ENCODE data around the gene DOCK3.
"Not testable (repeated sequence)": the region's sequence is repeated elsewhere in the genome, so short reads cannot be mapped to it uniquely, and the experiment has no call there.

DOCK3 gene

GRCh38 chr3:50811893-50812292 is 137.2 kb downstream of the DOCK3 start:
- TF ChIP-seq SPI1 (IDR thresholded peaks at IDR 0.05; ENCODE audit: low read depth, low read length) (no peak), PAX5 (IDR thresholded peaks at IDR 0.05; ENCODE audit: insufficient read depth, low read length, severe bottlenecking) (no peak), POLR2A (IDR thresholded peaks at IDR 0.05; ENCODE audit: low read depth, low read length) (no peak), TAF1 (IDR thresholded peaks at IDR 0.05; ENCODE audit: low read depth, low read length) (no peak), POU2F2 (IDR thresholded peaks at IDR 0.05; ENCODE audit: low read depth, low read length) (no peak), POLR2AphosphoS5 (IDR thresholded peaks at IDR 0.05; ENCODE audit: low read depth, low read length) (no peak)
- FAIRE-seq: no peak
- DNase-seq (ENCODE audit: insufficient read length, low spot score): no peak

DNA sequence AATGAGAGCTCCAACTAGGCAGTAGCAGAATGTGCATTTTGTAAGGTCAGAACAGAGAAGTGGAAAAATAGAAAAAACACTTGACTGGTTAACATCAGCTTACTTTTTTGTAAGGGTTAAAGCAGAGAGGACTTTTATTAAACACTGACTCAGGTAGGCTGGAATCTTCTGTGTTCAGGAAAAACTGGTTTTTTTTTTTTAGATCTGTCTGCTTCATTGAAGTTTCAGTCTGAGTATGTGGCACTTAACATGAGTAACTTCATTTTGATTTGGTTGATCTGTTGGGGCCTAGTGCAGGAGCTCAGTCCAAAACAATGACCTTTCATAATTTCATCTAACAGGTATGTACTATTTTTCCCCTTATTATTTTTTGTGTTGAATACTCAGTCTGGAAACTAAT is 141.1 kb downstream of the DOCK3 start:
- no peak for TF ChIP-seq POU2F2 (IDR thresholded peaks at IDR 0.05; ENCODE audit: low read depth, low read length)
- TF ChIP-seq POLR2AphosphoS5 (IDR thresholded peaks at IDR 0.05; ENCODE audit: low read depth, low read length): no peak
- no peak for TF ChIP-seq SPI1 (IDR thresholded peaks at IDR 0.05; ENCODE audit: low read depth, low read length)
- TF ChIP-seq TAF1 (IDR thresholded peaks at IDR 0.05; ENCODE audit: low read depth, low read length): no peak
- TF ChIP-seq POLR2A (IDR thresholded peaks at IDR 0.05; ENCODE audit: low read depth, low read length): no peak
- TF ChIP-seq PAX5 (IDR thresholded peaks at IDR 0.05; ENCODE audit: insufficient read depth, low read length, severe bottlenecking): no peak
- DNase-seq (ENCODE audit: insufficient read length, low spot score) (no peak), FAIRE-seq (no peak)

GRCh38 chr3:50816894-50817293 is 142.2 kb downstream of the DOCK3 start:
- DNase-seq (ENCODE audit: insufficient read length, low spot score) (no peak), FAIRE-seq (no peak)
- TF ChIP-seq POLR2A (IDR thresholded peaks at IDR 0.05; ENCODE audit: low read depth, low read length) (no peak), POLR2AphosphoS5 (IDR thresholded peaks at IDR 0.05; ENCODE audit: low read depth, low read length) (no peak), TAF1 (IDR thresholded peaks at IDR 0.05; ENCODE audit: low read depth, low read length) (no peak), SPI1 (IDR thresholded peaks at IDR 0.05; ENCODE audit: low read depth, low read length) (no peak), POU2F2 (IDR thresholded peaks at IDR 0.05; ENCODE audit: low read depth, low read length) (no peak), PAX5 (IDR thresholded peaks at IDR 0.05; ENCODE audit: insufficient read depth, low read length, severe bottlenecking) (no peak)

DNA sequence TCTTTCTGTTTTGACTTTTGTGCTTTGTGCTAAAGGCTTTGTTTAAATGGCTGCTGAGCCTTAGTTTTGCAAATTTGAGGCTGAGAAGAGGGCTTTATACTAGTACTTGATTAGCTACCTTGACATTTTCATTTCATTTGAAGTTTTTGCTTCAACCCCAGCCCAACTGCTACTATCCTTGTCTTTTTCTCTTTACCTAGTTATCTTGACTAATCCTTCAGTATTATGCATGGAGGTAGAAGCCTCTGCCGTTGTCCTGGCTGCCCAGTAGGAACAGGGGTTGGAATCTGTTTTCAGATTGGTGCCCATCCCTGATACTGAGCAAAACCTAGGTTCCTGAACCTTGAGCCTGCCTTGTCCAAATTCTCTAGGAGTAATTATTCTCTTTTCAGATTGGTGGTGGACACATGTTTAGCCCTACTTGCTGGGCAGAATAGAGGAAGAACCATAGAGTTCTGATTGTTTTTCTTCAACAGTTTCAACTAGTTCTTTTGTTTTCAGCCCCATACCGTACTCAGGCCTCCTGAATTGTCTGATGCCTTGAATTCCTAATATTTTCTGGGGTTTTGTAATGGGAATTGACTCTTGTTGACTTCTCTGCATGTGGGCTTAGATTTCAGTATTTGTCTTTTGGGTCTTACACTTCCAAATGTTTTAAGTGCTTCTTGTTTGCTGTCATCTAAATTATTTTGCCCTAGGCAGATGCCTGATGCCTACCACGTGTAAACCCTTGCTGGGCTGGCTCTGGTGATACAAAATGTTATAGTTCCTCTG is 143.2 kb downstream of the DOCK3 start:
- FAIRE-seq: no peak
- DNase-seq (ENCODE audit: insufficient read length, low spot score): no peak
- no peak for TF ChIP-seq PAX5 (IDR thresholded peaks at IDR 0.05; ENCODE audit: insufficient read depth, low read length, severe bottlenecking)
- TF ChIP-seq TAF1 (IDR thresholded peaks at IDR 0.05; ENCODE audit: low read depth, low read length): no peak
- no peak for TF ChIP-seq POU2F2 (IDR thresholded peaks at IDR 0.05; ENCODE audit: low read depth, low read length)
- TF ChIP-seq SPI1 (IDR thresholded peaks at IDR 0.05; ENCODE audit: low read depth, low read length): no peak
- no peak for TF ChIP-seq POLR2A (IDR thresholded peaks at IDR 0.05; ENCODE audit: low read depth, low read length)
- TF ChIP-seq POLR2AphosphoS5 (IDR thresholded peaks at IDR 0.05; ENCODE audit: low read depth, low read length): no peak

DNA sequence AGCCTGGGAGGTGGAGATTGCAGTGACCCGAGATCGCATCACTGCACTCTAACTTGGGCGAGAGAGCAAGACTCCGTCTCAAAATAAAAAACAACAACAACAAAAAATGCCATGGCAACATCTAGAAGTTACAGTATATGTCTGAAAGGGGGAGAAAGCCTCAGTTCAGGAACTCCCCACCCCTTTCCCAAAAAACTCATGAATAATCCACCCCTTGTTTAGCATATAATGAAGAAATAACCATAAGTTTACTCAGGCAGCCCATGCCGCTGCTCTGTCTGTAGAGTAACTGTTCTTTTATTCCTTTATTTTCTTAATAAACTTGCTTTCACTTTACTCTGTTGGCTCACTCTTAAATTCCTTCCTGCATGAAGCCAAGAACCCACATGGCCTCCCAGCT is 145.2 kb downstream of the DOCK3 start:
- DNase-seq (ENCODE audit: insufficient read length, low spot score): no peak
- TF ChIP-seq POU2F2 (IDR thresholded peaks at IDR 0.05; ENCODE audit: low read depth, low read length): no peak
- FAIRE-seq: no peak

DNA sequence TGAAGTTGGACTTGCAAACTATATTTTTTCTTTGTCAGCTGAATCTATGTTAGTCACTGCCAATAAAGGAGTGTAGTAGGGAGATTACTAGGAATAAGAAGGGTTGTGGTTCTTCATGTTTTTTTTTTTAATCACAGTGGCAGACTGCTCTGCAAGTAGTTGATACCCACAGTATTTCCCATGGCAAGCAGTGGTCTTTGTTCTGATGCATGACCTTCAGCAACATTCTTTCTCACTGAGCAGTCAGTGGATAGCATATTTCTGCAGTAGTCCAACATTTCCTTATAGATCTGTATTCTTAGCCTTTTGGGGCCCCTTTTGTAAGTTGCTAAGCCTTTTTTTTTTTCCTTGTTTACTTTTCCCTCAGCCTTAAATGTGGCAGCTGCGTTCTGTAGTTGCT is 151.1 kb downstream of the DOCK3 start:
- TF ChIP-seq PAX5 (IDR thresholded peaks at IDR 0.05; ENCODE audit: insufficient read depth, low read length, severe bottlenecking): no peak
- TF ChIP-seq POLR2AphosphoS5 (IDR thresholded peaks at IDR 0.05; ENCODE audit: low read depth, low read length): no peak
- no peak for TF ChIP-seq POU2F2 (IDR thresholded peaks at IDR 0.05; ENCODE audit: low read depth, low read length)
- TF ChIP-seq POLR2A (IDR thresholded peaks at IDR 0.05; ENCODE audit: low read depth, low read length): no peak
- no peak for TF ChIP-seq TAF1 (IDR thresholded peaks at IDR 0.05; ENCODE audit: low read depth, low read length)
- TF ChIP-seq SPI1 (IDR thresholded peaks at IDR 0.05; ENCODE audit: low read depth, low read length): no peak
- DNase-seq (ENCODE audit: insufficient read length, low spot score): no peak
- FAIRE-seq: no peak

DNA sequence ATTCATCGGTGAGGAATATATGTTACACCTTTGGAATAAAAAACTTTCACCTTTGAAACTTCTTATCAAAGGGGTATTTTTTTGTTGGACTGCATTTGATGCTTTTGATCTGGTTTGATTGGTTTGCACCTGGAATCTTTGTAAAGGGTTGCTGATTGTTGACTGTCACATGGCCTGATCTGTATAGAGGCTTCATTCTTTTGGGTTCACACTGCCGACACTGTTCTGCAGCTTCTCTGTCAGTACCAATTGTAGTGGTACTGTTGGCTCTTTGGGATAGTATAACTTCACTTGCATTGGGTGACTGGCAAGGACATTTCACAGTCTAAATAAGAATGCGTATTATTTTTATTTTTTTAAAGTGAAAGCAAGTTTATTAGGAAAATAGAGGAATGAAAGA is 155.7 kb downstream of the DOCK3 start:
- TF ChIP-seq POLR2AphosphoS5 (IDR thresholded peaks at IDR 0.05; ENCODE audit: low read depth, low read length): no peak
- no peak for TF ChIP-seq POLR2A (IDR thresholded peaks at IDR 0.05; ENCODE audit: low read depth, low read length)
- no peak for TF ChIP-seq SPI1 (IDR thresholded peaks at IDR 0.05; ENCODE audit: low read depth, low read length)
- TF ChIP-seq POU2F2 (IDR thresholded peaks at IDR 0.05; ENCODE audit: low read depth, low read length): no peak
- TF ChIP-seq PAX5 (IDR thresholded peaks at IDR 0.05; ENCODE audit: insufficient read depth, low read length, severe bottlenecking): no peak
- no peak for TF ChIP-seq TAF1 (IDR thresholded peaks at IDR 0.05; ENCODE audit: low read depth, low read length)
- DNase-seq (ENCODE audit: insufficient read length, low spot score) (no peak), FAIRE-seq (no peak)

- not testable (repeated sequence) for DNase-seq (ENCODE audit: insufficient read length, low spot score); FAIRE-seq
These were observed 156.3 kb downstream of the DOCK3 start for GRCh38 chr3:50831009-50831408.

GRCh38 chr3:50840983-50841489 is 166.3 kb downstream of the DOCK3 start:
- TF ChIP-seq TAF1 (IDR thresholded peaks at IDR 0.05; ENCODE audit: low read depth, low read length) (no peak), POU2F2 (IDR thresholded peaks at IDR 0.05; ENCODE audit: low read depth, low read length) (no peak), SPI1 (IDR thresholded peaks at IDR 0.05; ENCODE audit: low read depth, low read length) (no peak), PAX5 (IDR thresholded peaks at IDR 0.05; ENCODE audit: insufficient read depth, low read length, severe bottlenecking) (no peak), POLR2A (IDR thresholded peaks at IDR 0.05; ENCODE audit: low read depth, low read length) (no peak), POLR2AphosphoS5 (IDR thresholded peaks at IDR 0.05; ENCODE audit: low read depth, low read length) (no peak)
- FAIRE-seq: no peak
- DNase-seq (ENCODE audit: insufficient read length, low spot score): no peak

GRCh38 chr3:50848308-50848707 is 173.6 kb downstream of the DOCK3 start:
- FAIRE-seq: no peak
- TF ChIP-seq POLR2A (IDR thresholded peaks at IDR 0.05; ENCODE audit: low read depth, low read length) (no peak), POU2F2 (IDR thresholded peaks at IDR 0.05; ENCODE audit: low read depth, low read length) (no peak), POLR2AphosphoS5 (IDR thresholded peaks at IDR 0.05; ENCODE audit: low read depth, low read length) (no peak), SPI1 (IDR thresholded peaks at IDR 0.05; ENCODE audit: low read depth, low read length) (no peak), PAX5 (IDR thresholded peaks at IDR 0.05; ENCODE audit: insufficient read depth, low read length, severe bottlenecking) (no peak), TAF1 (IDR thresholded peaks at IDR 0.05; ENCODE audit: low read depth, low read length) (no peak)
- DNase-seq (ENCODE audit: insufficient read length, low spot score): no peak

All from GM12891 (cell line).